ENCODE measurements around the gene CPN2.

CPN2 gene

DNA sequence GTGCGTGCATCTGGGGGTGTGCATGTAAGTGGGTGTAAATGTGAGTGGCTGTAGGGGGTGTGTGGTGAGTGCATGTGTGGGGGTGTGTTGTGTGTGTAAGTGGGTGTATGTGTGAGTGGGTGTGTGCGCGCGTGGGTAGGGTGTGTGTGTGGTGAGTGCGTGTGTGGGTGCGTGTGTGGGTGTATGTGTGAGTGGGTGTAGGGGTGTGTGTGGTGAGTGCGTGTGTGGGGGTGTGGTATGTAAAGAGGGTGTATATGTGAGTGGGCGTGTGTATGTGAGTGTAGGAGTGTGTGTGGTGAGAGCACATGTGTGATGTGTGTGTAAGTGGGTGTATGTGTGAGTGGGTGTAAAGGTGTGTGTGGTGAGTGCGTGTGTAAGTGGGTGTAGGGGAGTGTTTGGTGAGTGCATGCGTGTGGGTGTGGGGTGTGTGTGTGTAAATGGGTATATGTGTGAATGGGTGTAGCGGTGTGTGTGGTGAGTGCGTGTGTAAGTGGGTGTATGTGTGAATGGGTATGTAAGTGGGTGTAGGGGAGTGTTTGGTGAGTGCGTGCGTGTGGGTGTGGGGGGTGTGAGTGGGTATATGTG lies 916 bp upstream of the CPN2 start:
- no peak for DNase-seq

DNA sequence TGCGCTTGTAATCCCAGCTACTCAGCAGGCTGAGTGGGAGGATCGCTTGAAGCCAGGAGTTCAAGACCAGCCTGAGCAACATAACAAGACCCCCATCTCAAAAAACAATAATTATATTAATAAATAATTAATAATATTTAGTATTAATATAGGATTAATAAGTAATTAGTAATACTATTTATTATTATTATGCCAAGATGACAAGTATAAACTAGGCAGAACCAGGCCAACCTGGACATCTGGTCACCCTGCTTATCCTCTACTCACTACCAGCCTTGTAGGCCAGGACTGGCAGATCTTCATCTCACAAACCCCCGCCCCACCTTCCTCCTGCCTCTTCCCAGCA lies 429 bp downstream of the CPN2 start:
- no peak for DNase-seq

DNA sequence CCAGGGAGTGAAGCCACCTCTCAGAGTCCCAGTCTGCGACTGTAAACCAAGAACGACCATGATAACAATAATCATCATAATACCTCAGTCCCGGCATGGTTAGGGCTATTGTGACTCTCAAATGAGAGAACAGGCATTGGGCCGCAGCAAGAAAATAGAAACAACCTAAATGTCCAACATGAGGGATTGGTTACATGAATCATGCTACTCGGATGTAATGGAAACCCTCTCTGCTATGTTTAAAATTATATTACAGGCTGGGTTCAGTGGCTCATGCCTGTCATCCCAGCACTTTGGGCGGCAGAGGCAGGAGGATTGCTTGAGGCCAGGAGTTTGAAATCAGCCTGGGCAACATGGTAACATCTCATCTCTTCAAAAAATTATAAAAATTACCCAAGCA lies 2.8 kb downstream of the CPN2 start:
- no peak for DNase-seq

DNA sequence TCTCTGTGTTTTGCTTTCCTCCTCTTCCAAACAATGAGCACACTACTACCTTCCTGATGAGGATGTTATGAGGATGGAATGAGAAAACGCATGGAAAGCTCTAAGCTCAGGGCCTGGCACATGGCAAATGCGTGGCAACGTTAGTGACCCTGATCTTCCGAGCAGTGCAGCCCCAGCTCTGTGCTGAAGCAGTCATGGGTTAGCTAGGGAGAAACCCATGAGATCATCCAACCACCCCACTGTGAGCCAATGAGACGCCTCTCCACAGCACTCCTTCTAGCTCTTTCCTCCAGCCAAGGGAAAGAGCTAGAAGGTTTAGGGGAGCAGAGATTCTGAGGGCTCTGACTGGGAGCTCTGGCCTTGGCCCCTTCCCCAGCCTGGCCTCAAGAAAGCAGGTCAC lies 4.5 kb downstream of the CPN2 start:
- DNase-seq, result peak in 2 of 4 experiments; percentile 30 to 33

DNA sequence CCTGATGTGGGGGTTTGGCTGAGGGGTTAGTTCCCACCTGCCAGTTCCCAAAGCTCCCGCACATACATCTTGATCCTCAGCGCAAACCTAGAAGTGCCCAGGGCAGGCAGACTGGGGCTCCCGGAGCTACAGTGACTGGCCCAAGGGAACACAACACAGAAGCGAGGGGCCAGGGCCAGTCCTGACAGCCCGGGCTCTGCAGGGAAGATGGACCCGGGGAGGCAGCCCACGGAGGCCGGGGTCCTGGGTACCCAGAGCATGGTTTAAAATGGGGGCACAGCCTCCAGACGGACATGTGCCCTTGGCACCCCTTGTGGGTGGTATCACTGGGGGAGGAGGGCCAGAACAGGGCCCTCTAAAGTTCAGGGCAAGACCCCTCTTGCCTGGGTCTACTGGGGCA lies 5.1 kb downstream of the CPN2 start:
- DNase-seq, result no peak

DNA sequence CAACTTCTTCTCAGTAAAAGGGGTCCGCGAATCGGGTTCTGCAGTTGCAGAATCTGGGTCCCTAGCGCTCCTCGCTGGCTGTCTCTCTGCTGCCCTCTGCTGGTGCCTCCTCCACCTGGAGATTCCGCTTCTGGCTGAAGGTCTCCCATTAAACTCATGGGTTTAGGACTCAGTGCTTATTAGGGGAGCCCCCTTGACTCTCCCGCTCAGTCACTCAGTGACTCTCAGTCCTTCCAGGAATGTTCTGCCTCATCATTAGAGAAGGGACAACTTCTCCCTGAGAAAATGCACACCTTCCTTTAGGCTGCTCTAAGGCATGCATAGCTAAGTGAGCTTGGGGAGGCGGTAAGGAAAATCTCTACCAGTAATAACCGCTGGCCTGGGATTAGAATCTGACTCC lies 7.1 kb downstream of the CPN2 start:
- DNase-seq, result peak; percentile 72 to 87 (median 78)

DNA sequence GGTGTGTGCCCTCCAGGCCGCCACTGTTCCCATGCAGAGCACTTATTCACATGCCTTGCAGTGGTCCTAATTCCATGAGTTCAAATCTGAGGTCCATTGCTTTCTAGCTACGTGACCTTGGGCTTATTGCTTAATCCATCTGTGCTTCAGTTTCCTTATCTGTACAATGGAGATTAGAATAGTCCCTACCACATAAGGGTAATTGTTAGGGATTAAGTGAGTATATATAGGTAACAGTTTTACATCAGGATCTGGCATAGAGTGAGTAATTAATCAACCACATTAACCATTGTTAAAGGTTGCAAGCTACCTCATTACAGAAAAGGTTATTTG lies 7.6 kb downstream of the CPN2 start:
- DNase-seq, result no peak

DNA sequence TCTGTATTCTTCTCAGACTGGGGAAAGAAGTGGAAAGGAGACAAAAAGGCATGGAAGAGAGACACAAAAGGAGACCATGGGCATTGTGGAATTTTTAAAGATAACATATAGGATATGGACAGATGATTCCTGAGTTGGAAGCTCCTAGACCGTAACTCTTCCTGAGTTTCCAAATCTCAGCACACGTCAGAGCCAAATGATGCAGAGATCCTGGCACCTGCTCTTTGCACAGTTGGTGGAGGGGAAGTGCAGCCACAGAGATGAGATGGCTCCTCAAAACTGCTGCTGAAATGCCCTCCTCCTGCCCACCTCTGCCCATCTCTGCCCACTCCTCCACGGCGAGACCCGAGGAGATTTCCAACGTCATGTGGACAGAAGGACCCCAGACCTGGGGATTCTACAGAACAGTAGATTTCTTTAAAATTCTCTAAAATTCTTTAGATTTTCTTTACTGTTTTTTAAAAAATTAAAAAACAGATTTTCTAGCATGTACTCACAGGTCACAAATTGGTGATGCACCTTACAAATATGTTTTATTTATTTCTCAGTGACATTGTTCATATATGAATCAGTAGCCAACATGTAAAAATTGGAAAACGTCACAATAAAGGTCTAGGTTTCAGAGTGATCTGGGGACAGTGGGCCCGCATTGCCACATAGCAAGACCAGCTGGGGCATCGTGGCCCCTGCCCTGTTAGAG lies 8.1 kb downstream of the CPN2 start:
- no peak for DNase-seq

DNA sequence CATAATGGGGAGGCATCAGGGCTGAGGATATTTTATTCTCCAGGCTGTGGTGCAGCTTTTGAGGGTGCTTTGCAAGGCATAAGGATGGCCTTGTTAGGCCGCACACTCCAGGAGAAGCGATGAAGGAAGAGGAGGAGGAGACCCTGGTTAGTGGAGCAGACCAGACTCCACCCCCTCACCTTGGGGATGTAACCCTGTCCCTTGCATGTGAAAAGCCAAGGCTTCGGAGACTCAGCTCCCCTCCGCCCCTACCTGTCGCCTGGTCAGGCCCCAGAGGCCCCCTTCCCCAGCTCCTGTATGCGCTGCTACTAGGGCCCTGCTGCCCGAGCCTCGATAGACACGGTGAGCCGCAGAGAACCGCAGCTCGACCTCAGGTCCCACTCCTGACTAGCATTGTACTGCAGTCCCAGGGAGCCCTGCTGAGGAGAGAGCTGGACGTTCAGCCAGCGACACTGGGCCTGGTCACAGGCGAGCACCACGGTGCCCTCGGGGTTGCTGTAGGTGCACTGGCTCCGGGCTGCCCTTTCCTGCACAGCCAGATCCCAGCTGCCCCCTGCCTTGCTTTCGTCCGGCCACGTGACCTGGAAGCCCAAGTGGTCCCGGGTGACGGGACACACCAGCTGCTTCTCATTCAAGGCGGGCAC lies 10.2 kb downstream of the CPN2 start:
- DNase-seq, result no peak

DNA sequence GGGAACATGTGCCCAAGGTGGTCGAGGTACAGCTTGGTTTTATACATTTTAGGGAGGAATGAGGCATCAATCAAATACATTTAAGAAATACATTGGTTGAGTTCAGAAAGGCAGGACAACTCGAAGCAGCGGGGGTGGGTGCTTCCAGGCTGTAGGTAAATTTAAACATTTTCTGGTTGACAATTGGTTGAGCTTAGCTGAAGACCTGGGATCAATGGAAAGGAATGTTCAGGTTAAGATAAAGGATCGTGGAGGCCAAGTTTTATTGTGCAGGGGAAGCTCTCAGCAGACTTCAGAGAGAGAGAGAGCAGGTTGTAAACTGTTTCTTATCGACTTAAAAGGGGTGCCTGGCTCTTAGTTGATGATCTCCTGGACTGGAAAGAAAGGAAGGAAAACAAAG lies 11.3 kb downstream of the CPN2 start:
- DNase-seq, result no peak

DNA sequence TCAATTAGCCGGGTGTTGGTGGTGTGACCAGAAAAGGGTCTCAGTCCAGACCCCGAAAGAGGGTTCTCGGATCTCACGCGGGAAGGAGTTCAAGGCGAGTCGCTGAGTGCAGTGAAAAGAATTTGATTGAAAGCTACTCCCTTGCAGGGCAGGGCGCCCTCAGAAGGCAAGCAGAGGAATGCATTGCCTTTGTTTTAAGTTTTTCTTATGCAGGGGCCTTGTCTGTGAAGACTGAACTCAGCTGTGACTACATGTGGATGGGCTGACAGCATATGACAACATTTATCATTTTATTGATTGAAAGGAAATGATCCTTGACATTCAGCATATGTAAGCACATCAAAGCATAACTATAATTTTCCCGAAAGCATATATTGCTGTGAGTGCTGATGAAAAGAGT lies 11.8 kb downstream of the CPN2 start:
- DNase-seq, result no peak

DNA sequence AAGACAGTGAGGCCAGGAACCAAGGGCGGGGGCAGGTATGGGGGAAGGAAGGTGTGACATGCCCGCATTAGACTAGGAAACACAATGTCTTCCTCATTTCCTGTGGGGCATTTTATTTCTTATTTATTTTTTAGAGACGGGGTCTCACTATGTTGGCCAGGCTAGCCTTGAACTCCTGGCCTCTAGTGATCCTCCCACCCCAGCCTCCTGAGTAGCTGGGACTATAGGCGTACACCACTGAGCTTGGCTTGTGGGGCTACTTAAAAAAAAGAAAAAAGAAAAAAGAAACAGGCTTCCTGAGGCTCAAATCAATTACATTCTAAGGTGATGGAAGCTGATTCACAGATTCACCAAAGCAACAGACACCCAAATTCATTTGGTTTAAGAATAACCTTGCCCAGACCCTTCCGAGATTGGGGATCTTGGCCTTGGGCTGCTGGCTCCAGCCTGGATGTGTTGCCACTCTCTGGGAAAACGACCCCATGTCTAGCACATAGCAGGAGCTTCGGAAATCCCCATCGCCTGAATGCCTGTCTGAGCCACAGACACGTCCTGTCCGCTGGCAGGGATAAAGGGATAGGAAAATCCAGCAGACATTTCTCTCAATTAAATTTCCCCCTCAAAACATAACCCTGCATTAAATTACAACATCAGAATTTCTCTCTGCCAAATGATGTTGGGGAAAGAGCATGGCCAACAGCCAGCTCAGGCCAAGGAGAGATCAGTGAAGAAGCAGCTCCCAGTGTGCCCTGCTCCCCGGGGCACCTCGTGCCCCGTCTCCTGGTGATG lies 13.0 kb downstream of the CPN2 start:
- no peak for DNase-seq

DNA sequence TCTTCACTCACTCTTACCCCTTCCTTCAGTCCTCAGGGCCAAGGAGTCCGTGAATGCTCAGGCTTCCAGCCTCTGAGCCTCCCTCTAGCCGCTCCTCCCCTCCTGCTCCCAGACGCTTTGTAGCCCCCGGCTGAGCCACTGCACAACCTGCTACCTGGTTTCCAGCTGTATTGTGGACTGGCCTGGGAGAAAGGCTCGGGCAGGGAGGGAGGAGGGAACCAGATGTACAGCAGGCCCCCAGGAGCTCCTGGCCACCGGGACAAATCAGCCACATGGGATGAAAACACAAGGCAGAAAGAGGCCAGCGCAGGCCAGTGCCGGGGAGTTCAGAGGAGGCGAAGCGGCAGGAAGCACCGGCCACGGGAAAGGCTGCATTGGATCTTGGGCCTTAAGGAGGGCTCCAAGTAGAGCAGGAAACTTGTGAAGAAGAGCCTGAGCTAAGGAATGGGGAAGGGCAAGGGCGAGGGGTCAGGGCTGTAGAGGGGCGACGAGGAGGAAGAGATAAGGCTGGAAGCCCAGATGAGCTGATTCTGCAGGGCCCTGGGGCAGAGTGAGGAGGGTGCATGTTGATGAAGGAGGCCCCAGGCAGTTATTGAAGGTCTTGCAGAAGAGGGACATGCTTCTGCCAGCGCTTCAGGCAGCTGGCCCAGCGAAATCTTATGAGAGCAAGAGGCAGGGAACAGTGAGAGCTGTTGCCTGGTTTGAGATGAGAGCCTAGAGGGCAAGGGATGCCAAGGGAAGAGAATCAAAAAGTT lies 14.3 kb downstream of the CPN2 start:
- DNase-seq, result no peak

DNA sequence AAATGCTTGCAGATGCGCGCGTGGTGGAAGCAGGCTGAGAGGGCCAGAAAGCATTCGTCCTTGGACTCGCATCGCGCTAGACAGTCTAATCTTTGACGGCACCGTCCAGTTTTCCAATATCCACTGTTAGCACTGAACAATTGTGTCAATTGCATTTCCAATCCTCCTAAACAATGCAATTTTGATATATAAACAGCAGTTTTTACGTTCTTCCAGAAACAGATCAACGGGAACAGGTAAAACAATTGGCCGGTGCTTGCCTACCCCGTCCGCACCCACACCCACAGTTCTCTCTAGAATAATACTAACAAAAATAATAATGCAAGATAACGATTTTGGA lies 17.2 kb downstream of the CPN2 start:
- DNase-seq, result no peak

DNA sequence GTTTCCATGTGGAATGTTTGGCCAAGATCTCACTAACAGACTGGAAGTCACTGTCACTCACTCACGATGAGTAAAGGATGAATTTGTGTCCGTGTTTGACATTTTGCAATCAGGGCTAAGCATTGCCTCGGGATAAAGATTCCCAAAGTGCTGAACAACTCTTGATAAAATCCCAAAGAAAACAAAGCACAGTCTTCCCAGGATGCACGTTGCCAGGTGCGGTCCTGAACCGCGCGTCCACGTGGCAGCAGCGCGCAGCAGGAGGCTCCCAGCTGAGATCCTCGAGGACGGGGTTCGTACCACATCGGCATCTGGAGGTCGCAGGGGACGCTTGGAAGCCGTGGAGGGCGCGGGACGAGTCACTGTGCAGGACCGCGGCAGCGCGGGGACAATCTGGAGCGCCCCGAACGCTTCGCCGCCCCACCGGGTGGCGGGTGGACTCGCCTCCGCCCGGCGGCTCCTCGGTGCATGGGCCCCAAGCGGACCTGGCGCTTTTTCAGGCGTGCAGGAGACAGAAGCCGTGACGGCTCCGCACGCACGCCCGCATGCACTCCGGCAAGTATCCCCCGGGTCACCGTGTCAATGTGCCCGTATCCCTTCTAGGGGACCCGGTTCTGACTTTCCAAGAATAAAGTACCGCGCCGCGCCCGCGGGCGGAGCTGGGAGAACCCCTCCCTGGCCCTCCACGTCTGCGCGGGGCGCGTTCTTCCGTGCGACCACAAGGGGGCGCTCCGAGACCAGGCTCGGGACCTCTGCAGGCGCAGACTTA lies 17.7 kb downstream of the CPN2 start:
- peak; percentile 86 to 92 (median 91) for DNase-seq

DNA sequence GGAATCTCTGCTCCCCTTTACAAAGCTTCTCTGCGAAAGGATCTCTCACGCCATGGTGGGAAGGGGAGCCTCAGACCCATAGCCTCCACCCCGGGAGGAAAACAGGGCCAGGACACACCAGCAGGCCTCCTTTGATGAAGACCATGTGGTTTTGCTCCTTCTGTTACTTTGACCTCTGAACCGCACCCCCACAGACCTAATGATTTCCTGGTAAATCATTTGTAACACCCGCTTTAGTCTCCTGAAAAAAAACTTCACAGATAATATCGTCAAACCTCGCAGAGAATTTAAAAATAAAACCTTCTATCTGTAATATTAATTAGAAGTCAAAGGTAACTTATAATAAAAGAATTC lies 18.3 kb downstream of the CPN2 start:
- no peak for DNase-seq

DNA sequence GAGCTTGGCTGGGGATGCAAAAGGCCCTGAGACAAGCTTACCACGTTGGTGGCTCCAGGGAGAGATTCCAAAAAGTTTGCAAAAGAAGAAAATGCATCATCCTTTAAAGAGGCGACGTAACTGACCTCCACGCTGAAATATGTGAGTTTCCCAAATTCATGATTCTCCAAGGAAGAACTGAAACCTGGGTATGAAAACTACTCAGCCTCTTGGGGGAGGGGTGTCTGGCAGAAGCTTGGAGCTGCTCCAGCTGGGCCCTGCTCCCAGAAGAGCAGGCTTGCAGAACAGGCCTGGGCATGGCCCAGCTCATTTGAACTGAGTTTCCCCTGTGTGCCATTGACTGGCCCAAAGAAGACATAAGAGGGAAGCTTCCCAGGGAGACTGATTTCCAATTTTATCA lies 20.5 kb downstream of the CPN2 start:
- peak in 3 of 4 experiments; percentile 35 to 46 (median 37) for DNase-seq

DNA sequence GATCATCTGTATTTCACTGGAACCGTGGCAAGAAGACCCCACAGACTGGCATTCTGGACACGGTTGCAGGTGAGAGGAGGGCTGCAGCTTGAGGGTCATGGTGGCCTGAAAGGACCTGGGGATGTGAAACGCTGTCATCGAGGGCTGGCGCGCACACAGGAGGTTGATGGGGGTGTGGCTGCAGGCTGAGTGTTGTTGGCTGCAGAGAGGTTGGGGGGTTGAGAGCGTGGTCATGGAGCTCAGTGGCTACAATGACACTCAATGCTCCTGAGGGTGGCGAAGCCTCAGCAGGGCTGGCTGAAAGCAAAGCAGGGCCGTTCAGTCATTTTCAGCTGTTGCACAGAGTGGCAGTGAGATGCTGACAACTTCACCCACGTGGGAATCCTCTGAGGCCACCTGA lies 21.0 kb downstream of the CPN2 start:
- no peak for DNase-seq

DNA sequence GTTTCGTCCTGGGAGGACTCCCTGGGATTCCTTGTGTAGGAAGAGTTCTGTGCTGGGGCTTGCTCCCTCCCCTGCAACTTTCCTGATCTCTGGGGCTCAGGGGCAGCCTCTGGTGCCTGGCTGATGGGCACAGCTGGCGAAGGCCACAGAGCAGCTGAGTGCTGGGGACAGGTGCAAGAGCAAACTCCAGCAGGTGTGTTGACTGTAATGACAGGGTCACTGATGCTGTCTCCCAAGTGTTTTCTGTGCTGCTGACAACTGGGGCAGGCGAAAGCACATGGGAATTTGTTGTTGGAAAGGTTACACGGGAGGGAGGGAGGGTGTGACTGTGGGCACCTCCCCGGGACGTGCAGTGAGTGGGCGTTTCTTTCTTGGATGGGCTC lies 21.6 kb downstream of the CPN2 start:
- no peak for DNase-seq

DNA sequence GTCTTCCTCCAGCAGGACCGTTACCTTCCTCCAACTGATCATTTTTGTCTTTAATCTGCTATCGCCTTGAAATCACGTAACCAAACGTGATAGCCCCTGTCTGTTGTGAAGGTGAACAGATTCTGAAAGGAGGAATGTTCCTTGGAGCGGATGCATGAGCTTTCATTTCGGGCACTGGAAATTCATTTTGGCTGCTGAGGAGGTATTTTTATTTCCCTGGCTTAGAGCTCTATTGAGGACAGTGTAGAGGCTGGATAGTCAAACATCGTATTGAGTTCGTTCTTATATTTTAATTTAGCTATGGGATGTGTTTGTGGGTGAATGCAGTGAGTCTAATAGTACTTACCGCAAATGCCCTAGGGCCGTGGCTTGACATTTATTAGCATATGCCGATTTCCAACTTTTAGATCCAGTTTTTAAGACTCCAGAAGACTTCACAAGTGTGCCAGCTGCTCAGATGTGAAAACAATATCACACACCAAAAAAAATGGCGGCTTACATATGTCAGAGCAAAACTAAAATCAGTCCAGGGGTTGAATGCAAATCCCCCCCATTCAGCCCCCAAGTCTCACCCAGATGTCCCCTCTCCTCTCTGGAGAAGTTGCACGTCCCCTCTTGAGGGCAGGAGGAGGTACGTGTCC lies 22.1 kb downstream of the CPN2 start:
- no peak for DNase-seq

DNA sequence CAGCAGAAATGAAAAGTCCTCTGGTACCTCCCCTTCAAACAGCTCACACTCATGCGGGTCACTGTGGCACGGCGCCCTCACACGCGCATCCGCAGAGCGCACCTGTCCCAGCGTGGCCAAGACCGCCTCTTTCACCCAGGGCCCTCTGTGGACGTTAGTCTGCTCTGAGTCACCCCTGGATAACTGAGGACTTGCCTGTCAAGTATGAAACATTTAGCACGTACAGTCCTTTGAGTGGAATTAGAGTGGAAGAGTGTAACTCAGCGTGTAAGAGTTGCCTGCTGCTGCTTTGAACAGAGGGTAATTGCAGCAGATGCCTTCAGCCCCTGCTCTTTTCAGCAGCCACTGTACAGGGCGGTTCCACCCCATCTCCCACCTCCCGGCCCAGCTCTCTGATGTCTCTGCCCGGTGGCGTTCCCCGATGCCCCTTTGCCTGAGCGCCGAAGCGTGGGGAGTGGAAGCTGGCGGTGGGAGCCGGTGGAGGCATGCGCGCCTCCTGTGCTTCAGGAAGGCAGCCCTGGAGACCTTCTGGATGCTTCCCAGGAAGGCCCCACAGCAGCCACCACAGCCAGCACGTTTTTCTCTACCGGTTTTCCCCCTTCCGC lies 23.0 kb downstream of the CPN2 start:
- no peak for DNase-seq

Data from suppressor macrophage (primary cell).